Putamen (tissue), 1 donor: ENCODE data around the gene ACADVL.
"Not testable (repeated sequence)": the region's sequence is repeated elsewhere in the genome, so short reads cannot be mapped to it uniquely, and the experiment has no call there.

Source experiments
- DNase-seq: peaks from one replicate; pipeline ENCODE4 v3.0.0-alpha.2; 2016; ENCODE audit warnings: low spot score

The ACADVL gene

DNA sequence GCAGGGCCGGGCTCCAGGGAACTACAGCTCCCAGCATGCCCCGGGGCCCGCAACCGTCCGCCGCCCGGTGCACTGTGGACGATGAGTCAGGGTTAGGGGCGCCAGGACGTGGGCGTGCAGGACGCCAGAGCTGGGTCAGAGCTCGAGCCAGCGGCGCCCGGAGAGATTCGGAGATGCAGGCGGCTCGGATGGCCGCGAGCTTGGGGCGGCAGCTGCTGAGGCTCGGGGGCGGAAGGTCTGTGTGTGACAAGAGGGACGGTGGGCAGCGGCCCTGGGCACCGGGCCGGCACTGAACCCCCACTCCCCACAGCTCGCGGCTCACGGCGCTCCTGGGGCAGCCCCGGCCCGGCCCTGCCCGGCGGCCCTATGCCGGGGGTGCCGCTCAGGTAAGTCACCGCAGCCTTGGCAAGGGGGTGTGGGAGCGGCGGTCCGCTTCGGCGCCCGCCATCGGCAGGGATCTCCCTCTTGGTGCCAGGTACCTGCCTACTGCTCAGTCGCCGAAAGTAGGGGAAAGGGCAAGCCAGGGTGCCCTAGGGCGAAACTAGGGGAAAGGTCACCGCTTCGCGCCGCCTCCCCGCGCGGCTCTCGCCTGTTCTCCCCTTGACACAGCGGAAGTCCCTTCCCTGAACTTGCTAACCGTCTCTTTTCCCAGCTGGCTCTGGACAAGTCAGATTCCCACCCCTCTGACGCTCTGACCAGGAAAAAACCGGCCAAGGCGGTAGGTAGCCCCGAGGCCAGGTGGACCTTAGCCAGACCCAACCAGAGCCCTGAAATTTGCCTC is at the start of gene ACADVL, which contains the start of gene DLG4:
Gene ACADVL, plus strand, starts transcription at position 127 of the 781 bp plus-strand sequence. Its CDS starts 47 bp downstream, at position 174.
Gene DLG4, minus strand, starts transcription at position 25 of the 781 bp plus-strand sequence.
- DNase-seq: peak; percentile 86

DNA sequence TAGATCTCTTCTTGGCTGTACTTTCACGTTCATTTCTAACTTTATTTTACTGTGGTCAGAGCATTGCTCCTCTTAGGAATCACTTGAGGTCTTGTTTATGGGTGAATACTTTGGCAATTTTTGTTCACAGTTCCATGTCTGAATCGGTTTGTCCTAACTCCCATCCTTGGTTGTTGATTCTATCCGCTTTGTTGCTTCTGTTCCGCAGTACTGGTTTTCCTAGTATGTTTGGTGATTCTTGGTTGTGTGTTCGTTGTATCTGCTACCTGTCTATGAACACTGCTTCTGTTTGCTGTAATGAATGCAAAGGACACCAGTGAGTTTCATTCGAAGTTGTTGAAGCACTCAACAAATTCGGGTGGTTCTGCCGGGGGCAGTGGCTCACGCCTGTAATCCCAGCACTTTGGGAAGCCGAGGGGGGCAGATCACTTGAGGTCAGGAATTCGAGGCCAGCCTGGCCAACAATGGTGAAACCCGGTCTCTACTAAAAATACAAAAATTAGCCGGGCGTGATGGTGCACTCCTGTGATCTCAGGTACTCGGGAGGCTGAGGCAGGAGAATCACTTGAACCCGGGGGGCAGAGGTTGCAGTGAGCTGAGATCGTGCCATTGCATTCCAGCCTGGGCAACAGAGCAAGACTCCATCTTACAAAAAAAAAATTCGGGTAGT is 47.1 kb upstream of the ACADVL start:
- not testable (repeated sequence) for DNase-seq

DNA sequence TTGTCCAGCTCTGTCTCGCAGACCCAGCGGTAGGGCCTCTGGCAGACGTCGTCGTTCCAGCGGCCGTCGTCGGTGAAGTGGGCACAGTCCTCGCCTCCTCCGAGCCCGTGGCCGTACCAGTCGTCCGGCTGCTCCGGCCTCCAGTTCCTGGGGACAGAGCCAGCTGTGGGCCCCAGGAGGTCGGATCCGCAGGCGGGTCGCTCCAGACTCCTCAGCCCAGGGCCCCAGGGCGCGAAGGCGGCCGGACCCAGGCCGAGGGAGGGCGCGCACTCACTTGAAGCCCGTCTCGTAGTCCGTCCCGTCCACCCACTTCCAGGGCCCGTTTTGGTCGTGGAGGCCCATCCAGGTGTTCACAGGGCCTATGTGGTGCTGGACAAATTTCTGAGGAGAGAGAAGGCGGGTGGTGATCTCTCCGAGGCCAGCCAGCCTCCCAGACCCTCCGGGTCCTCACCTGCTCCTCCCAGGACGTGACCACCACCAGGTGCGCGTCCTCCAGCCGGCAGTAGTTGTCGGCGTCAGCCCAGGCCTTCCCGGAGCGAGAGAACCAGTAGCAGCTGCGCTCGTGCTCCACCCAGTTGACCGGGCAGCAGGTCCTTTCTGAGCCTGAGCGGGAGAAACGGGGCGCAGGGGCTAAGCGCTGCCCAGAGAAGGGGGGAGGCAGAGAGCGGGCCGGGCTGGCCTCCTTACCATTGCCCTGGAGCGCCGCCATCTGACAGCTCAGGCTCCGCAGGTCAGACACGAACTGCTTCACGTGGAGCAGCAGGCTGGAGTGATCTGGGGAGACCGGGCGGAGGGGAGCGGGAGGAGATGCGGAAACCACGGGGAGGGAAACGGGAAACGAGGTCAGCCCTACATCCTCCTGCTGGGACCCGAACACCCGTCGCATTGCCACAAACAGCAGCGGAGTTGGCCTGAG is 45.8 kb upstream of the ACADVL start:
- no peak for DNase-seq

DNA sequence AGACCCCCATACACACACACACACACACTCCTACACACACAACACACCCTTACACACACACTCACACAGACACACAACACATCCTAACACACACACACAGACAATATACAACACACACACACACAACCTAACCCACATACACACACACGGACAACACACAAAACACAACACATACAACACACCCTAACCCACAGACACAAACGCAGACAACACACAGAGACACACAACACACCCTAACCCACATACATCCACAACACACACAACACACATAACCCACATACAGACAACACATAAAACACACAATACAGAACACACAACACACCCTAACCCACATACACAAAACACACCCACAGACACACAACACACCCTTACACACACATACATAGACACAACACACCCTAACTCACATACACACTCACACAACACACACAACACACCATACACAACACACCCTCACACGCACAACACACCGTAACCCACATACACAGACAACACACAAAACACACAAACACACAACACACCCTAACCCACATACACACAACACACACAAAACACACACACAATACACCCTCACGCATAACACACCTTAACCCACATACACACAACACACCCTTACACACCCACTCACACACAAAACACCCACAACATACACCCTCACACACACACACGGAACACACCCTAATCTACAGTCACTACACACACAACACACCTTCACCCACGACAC is 45.0 kb upstream of the ACADVL start:
- DNase-seq: no peak

DNA sequence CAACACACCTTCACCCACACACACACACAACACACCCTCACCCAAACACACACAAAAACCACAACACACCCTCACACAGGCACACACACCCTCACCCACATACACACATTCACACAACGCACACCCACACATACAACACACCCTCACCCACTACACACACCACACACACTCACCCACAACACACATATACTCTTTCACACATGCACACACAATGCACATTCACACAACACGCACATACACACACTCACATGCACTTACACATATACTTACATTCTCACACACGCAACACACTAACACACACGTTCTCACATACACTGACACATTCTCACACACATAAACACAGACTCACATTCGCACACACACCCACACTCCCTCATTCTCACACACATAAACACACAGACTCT is 44.4 kb upstream of the ACADVL start:
- DNase-seq: no peak

DNA sequence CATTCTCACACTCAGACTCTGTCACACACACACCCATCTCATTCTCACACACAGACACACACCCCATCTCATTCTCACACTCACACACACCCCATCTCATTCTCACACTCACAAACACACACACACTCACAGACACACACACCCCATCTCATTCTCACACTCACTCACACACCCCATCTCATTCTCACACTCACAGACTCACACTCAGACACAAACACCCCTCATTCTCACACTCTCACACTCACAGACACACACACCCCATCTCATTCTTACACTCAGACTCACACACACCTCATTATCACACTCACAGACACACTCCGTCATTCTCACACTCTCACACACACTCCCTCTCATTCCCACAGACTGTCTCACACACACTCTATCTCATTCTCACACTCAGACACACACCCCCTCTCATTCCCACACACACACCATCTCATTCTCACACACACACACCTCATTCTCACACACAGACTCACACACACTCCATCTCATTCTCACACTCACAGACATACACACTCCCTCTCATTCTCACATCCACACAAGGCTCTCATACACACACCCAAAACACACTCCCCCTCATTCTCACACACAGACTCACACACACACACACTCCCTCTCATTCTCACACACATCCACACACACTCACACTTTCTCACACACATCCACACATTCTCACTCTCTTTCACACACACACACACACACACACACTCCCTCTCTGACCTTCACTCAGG is 43.5 kb upstream of the ACADVL start:
- no peak for DNase-seq

DNA sequence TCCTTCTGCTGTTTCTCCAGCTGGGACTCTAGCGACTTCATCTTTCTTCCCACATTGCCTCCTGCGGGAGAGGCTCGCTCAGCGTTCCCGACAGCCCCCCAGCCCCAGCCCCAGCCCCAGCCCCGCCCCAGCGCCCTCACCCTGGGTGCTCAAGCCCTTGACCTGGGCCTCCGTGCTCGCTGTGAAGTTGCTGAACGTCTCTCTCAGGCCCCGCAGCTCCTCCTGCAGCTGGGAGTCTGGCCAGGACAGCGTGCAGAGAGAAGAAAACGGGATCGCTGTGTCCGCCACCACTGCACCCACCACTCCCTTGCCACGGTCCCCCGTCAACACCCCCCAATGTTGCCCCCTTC is 42.9 kb upstream of the ACADVL start:
- DNase-seq: no peak

DNA sequence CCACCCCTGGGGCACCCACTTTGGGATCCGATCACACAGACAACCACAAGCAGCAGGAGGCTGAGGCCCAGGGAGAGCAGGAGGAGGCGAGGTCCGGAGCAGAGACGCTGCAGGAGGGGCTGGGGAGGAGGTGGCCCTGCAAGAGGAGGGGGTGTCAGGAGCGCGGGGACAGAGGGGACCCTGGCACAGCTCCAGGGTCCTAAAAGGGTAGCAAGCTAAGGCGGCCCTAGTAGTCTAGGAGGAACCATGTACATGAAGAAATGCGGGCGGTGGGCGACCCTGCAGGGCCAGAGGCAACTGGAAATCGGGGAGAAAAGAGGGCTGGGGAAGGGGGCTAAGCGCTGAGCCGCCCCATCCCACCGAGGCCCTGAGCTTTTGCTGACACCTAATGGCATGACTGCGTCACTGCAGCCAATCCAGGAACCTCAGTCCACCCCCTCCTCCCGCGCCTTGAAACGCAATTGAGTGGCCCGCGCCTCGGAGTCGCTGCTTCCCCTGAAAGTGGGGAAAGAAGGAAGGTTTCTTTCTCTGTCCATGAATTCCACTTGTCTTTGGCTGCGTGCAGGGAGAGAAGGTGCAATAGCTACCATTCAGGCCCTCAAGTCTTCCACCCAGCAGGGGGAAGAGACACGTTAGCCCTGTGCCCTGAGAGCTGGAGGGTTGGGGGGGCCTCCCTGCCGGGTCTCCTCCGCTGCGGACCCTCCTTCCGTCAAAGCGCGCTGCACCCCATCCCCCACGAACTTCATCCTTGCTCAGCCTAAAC is 42.4 kb upstream of the ACADVL start:
- DNase-seq: peak; percentile 48

DNA sequence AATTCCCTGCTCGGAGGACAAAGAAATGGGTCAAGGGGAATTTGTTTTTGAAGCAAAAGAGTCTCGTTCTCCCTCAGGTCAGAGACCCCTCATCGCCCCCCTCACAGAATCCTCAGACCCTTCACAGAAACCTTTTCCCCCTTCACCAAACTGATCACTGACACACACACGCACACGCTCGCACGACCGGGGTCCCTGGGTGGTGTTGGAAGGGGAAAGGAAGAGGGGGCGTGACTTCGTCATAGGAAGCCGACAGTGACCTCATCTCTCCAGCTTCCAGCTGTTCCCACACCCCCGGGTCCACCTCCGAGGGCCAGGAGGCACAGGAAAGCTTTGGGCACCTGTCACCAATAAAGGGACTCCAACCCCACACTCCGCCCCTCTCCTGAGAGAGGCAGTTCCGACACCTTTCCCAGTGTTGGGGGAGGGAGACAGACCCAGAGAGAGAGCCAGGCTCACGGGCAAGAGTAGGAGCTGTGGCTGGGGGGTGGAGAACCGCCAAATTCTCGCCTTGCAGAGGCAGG is 41.7 kb upstream of the ACADVL start:
- no peak for DNase-seq

DNA sequence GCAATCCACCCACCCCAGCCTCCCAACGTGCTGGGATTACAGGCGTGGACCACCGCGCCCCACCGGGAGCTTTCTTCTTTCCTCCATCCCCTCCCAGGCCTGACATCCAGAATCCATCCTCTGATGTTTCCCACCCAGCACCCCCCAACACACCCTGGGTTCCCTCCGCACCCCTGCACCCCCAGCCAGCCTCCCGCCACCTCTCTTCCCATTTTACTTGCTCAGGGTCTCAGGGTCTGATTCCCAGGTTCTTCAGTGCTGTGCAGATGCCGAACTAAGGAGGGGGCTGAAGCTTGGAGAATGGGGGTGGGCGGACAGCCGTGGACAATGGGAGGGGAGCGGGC is 40.8 kb upstream of the ACADVL start:
- no peak for DNase-seq

DNA sequence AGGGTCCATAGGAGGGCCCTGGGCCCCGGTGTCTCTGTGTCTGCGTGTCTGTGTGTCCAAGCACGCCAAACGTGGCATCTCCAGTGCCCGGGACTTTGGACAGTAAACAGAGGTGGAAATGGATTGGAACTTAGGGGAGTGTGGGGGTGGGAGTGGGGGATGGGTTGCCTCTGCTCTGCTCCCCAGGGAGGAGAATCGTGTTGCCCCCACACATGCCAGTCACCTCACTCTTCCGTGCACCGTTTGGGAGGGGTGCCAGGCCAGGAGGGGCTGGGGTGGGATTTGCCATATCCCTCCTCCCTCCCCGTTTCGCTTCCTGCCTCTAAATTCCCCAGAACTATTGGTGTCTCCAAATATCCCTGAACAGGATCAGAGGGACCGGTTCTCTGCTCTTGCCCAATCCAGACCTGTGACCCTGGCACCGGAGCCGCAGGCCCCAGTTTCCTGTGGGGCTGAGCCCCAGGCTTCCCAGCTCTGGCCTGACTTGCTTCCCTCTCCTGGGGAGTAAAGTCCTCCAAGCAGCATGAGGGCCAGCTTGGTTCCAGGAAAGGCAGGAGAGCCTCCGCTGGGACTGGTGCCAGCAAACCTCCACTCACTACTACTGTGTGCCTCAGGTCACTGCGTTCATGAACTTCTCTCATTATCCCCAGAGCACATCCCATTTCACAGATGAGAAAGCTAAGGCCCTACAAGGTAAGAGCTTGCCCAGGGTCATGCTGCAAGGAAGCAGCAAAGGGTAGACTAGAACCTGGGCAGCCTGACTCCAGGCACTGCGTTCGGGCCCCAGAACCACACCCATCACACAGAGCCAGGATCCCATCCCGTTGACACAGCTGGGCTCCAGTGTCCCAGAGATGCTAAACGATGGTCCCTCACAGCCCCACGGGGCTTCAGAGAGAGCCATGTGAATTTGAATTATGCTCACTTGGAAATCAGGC is 40.2 kb upstream of the ACADVL start, which contains the start of gene ASGR1:
Gene ASGR1, minus strand, starts transcription at position 54 of the 938 bp plus-strand sequence. CDS start 807 bp downstream, outside the sequence.
- no peak for DNase-seq

DNA sequence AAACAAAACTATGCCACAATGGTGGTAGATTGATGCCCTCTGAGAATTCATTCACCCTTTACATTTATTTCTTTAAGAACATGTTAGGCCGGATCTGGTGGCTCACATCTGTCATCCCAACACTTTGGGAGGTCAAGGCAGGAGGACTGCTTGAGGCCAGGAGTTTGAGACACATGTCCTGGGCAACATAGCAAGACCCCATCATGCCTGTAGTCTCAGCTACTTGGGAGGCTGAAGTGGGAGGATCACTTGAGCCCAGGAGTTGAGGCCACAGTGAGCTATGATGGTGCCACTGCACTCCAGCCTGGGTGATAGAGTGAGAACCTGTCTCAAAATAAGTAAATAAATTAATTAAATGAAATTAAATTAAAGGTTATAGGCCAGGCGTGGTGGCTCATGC is 37.6 kb upstream of the ACADVL start:
- DNase-seq: not testable (repeated sequence)

DNA sequence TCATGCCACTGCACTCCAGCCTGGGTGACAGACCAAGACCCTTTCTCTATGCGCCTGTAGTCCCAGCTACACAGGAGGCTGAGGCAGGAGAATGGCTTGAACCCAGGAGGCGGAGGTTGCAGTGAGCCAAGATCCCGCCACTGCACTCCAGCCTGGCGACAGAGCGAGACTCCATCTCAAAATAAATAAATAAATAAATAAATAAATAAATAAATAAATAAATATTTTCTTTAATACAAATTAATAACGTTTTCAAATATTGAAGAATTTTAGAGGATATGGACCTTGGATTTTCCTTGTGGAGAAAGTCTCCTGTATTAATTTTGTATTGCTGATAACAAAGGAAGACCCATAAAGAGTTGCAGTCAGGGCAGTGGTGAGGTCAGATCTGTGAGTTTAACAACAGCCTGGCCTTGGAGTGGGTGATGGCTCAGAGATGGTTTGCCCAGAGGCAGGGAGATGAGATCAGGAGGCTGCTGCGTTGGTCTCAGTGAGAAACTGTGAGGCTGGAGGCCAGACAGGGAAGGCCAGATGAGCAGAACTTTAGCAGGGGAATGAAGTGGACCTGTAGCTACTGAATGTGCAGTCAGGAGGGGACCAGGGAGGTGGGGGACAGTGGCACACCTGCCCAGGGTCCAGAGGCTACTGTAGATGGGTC is 36.2 kb upstream of the ACADVL start:
- no peak for DNase-seq

DNA sequence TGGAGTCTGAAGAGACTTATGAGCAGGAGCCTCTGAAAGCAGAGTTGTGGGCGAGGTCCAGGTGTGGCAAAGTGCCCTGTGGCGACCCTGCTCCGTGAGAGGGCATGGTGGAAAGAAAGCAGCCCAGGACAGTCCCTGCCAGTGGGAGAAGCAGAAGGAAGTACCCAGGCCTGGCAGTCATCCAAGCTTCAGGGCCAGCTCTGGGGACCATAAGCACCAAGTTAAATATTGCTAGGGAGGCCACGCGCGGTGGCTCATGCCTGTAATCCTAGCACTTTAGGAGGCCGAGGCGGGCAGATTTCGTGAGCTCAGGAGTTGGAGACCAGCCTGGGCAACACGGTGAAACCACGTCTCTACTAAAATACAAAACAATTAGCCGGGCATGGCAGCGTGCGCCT is 35.6 kb upstream of the ACADVL start:
- DNase-seq: no peak

DNA sequence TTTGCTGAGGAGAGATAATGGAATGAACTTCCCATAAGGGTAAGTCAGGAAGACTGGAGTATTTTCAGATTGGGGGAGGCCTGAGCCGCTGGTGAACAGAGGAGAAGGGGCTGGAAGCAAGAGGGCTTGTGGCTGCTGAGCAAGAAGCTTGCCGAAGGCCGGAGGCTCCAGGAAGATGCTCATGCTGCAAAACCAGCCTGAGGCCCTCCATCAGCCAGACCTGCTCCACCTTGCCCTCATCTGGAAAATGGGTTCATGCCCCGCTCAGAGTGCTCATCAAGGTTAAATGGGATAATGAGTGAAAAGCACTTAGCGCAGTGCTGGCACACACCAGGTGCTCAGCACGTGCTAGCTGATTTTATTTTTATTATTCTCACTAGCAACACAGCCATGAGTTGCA is 35.1 kb upstream of the ACADVL start:
- DNase-seq: no peak

DNA sequence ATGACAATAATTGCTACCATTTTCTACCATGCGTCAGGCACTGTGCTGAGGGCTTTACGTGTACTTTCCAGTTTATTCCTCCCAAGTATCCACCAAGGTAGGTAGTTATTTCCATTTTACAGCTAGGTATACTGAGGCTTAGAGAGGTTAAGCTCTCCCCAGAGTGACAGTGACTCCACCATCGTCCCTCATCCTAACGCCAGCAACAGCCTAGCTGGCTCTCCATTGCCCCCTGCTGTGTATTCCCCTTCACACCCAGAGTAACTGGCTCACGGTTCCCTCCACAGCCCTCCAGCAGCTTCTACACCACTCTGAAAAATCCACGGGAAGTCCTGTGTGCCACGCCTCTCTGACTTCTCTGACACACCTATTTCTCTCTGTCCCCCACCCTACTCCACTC is 33.5 kb upstream of the ACADVL start:
- no peak for DNase-seq

DNA sequence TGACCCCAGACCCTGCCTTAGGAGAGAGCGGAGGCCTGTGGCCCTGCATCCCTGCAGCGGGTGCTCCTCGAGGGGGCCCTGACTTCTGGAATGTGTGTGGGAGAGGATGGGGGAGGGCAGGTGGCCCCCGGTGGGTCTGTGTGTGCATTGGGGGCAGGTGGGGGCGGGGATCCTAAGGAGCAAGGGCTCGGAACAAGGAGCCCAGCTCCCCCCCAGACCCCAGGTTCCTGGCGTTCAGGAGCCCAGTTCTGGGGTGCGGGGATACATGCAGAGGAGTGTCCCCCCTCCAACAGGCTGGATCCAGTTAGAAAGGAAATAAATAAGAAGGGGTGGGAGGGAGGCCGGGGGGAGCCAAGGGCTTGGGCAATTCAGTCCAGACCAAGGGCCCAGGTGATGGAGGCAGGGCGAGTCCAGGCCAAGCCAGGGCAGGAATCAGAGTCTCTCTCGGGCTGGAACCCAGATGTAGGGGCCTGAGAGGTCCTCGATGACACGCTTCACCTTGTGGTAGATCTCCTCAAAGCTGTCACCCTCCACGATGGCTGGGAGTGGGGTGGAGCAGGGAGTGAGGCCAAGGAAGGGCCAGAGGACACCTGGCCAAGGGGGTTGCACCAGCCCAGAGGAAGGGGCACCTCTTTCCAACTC is 29.3 kb upstream of the ACADVL start:
- no peak for DNase-seq

DNA sequence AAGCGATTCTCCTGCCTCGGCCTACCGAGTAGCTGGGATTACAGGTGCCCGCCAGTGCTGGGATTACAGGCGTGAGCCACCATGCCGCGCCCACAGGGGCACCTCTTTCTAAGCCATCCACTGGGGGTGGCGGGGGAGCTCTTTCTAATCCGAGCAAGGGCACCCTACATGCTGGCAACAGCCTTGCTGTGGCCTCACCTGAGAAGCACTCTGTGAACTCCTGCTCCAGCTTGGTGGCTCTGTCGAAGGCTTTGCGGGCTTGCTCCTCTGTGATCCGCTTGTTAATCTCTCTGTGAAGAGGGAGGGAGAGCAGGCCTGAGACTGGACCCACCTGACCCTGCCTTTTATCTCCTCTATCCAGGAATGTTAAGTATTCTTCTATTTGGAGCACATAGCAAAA is 28.7 kb upstream of the ACADVL start:
- DNase-seq: no peak
